Measurements from ENCODE around the gene VAV3.

Gene VAV3

DNA sequence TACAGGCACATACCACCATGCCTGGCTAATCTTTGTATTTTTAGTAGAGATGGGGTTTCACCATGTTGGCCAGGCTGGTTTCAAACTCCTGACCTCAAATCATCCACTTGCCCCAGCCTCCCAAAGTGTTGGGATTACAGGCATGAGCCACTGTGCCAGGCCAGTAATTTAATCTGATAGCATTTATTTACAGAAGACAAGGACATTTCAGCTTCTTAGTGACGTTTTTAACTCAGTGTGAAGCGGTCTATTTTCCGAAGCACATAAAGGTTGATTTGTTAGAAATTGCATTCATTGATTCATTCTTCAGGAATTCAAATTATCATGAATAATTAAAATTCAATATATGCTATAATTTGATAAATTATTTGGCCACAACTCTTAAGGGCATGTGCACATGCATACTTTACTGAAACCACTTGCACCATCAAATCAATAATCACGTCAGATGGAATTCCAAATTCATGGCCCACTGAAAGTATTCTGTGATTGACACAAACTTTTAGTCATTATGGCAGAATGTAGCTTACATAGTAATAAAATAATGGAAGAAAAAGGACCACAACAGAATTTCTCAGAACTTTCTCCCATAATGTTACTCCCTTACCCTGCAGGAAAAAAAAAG, 339.5 kb downstream of the VAV3 start:
- DNase-seq, result peak in 1 of 2 experiments; percentile 77

DNA sequence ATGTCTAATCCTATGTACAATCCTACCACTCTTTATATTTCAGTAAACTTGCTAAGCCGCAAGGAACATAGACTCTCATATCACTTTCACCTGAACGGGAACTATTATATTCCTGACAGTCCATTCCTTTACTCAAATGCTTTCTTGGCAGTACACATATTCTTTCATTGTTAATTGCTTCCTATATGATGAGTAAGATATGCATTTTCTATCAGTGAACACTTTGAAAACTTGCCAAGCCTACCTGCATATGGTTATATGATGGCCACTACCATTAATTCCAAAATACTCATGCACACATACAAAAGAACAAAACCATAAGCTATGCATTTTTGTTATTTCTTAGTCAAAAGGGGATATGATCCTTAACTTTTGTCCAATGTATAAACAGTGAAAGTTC, 341.5 kb downstream of the VAV3 start:
- DNase-seq, result no peak

DNA sequence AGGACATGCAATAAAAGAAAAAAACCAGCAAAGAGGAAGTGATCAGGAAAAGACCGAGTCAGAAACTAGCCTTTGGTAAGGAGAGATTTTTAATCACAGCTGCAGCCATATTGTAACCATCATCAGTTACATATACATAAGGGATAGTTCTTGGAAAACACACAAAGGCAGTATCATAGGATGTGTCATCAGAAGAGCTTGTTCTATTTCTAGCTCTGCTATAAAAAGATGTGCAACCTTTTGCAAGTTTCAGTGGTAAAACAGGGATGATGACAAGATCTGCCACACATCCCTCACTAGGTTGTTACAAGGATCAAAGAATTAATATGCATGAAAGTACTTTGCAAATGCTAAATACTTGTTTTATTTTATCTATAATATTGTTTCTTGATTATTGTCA, 342.0 kb downstream of the VAV3 start:
- no peak for DNase-seq

DNA sequence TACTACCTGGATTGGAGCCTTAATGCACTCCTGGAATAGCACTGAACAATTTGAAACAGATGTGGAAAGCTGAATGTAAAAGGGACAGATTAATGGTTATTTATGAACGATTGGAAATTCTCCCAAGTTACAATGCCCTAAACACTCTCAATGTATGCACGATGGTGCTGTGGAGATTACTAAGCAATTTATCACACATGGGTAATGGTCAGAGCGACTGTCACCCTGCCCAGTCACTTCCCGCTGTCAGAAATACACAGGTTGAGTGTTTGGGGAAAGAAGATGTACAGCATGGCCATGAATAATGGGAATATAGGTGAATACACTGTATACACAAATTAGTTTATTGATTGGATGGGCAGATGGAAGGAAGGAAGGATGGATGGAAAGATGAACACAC, 342.4 kb downstream of the VAV3 start:
- no peak for DNase-seq

DNA sequence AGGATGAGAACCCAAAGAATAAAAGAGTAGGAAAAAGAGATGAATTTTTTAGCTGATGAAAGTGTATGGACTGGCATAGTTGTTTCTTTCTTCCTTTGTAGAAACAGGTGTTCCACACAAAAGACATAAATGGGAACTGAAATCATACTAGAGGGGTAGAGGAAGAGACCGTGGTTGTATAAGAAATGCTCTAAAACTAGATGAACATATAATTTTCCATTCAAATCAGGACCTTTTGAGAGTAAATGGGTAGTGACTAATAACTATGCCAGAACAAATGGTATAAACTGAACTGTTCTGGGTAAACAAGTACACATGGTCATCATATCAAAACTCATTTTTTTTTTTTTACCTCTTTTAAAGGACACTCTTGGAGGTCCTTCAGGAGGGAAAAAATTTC, 344.2 kb downstream of the VAV3 start:
- DNase-seq, result no peak

DNA sequence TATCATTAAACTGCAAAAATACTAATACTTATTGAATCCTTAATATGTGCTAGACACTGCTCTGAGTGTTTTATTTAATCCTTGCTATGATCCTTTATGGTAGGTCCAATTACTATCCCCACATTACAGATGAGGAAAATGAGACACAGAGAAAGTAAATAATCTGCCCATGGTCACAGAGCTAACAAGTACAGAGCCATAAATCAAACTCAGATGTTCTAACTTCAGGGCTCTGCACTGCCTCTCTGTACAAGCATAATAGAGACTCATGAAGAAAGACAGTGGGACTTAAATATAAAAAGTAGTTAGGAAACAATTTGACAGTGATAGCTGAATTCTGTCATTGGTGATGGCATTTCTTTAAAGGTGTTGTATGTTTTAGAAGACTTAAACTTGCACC, 346.4 kb downstream of the VAV3 start:
- DNase-seq, result no peak

DNA sequence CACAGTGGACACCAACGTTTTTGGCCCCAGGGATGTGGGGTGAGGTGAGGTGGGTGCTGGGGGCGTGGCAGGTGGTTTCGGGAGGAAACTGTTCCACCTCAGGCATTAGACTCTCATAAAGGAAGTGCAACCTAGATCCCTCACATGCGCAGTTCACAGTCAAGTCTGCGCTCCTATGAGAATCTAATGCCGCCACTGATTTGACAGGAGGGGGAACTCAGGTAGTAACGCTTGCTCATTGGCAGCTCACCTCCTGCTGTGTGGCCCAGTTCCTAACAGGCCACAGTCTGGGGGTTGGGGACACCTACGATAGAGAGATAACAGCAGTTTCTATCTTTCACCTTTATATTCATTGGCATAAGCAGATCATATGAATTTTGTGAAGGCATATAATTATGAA, 347.1 kb downstream of the VAV3 start:
- no peak for DNase-seq

DNA sequence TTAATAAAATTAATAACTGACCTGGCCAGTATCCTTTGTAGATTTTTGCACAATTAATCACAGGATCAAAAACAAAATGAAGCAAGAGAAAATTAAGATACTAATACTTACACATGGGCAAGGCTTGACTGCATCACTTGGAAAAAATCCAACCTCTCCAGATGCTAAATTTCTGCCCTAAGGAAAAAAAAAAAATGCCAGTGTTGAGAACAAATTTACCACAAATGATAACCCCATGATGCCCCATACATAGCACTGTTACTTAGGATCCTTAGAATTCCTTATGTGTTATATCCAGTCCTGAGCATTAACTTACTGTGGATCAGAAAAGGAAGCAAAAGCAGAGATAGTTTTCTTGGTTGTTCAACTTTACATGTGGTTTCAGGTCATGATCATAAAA, 347.5 kb downstream of the VAV3 start:
- DNase-seq, result peak; percentile 44 to 84

DNA sequence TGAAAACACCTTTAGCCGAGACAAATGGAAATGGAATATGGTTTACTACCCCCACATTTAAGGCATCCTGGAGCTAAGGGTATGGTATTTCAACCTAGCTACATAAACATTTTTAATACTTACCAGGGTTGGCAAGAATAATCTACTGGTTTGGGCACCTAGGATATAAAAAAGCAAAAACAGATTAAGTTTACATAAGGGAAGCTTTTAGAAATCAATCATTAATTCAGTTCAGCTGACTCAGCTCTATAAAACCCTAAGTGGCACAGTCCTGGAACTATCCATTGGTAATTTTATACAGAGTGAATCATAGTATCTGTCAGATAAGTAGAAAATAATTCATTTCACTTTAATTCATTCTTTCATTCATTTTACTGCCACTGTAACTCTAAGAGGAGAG, 355.2 kb downstream of the VAV3 start:
- no peak for DNase-seq

DNA sequence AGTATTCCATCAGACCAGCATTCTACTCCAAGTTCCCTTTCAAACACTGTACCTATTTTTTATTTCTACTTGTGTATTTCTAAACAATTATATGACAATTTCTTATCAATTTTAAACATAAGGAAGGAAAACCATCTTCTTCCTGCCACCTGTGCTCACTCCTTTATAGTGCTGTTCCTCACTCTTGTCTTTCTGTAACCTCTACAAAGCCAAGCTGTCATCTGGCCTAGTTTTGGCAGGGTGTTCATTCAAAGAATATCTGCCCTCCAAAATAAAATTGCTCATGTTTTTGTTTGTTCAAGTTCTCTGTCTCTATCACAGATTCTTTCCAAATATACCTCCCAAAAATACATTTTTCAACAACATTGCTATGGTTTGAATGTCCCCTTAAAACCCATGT, 360.2 kb downstream of the VAV3 start:
- DNase-seq, result peak in 1 of 2 experiments; percentile 21

DNA sequence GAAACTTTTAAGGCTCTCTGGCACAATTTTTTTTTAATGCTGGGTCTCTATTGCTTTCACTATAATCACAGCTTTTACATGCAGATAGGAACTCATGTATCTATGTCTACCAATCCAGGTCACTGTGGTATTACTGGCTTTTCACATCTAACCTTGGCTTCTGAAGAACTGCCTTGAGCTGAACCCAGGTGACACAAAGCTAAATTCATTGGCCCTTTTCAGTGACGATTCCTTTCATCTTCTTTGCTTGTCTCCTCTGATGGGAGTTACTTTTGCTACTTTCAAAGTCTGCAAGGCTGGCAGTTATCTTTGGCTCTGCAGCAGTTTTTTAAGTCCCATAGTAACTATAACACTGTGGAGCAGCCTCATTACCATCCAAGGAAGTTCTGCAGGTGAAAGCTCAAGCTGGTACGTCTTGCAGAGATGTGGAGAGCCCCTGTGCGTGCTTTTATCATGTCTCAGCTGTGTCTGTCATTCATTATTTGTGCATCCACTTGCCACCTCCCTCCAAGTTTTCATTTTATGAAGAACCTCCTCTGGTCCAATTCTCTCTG, 364.3 kb downstream of the VAV3 start:
- DNase-seq, result no peak

DNA sequence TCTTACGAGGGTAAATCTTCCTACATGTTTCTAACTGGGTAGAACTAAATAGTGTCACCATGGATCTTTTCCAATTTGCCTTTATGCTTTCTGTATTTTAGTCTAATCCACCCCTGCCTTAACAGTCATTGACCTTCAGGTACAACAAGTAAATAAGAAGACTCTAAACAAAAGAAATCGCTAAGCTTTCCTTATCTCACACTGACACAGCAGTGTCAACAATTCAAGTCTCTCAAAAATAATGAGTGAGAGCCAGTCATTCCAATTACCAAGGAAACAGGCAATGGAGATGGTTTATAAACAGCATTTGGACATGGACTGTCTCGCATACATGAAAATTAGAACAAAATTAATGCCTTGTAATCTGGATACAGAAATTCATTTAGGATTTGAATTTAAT, 365.8 kb downstream of the VAV3 start:
- no peak for DNase-seq

DNA sequence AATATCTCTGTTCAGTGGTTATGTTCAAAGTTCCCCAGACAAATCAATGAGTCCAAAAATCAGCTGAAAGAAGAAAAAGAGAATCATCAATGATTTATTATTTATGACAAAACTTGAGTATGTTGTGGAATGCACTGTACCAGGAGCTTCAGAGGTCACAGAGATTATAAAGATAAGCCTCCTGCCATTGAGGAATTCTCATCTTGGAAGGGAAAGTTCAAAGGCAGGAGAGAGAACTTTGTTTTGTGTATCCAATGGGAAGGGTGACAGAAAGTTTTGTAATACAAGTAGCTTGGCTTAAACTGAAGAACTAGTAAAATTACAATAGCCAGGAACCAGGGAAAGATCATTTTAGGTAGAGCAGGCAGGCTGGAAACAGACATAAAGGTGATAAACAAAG, 367.7 kb downstream of the VAV3 start:
- DNase-seq, result no peak

DNA sequence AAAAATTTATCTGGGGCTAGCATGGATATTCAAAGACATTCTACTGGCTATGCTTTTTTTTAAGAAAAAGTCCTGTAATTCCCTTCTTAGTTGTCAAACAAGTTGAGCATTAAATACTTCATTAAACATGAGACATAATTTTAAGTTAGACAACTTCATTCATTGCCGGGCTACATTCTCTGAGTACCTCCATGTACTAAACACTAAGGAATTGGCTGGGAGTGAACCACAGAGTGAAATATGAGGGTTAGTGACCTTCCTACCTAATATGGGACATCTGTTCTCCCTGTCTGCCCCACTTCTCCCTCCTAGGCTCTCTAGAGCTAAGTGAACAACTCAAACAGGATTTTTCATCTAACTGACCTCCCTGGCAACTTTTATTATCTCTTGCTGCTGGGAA, 370.4 kb downstream of the VAV3 start:
- DNase-seq, result no peak

DNA sequence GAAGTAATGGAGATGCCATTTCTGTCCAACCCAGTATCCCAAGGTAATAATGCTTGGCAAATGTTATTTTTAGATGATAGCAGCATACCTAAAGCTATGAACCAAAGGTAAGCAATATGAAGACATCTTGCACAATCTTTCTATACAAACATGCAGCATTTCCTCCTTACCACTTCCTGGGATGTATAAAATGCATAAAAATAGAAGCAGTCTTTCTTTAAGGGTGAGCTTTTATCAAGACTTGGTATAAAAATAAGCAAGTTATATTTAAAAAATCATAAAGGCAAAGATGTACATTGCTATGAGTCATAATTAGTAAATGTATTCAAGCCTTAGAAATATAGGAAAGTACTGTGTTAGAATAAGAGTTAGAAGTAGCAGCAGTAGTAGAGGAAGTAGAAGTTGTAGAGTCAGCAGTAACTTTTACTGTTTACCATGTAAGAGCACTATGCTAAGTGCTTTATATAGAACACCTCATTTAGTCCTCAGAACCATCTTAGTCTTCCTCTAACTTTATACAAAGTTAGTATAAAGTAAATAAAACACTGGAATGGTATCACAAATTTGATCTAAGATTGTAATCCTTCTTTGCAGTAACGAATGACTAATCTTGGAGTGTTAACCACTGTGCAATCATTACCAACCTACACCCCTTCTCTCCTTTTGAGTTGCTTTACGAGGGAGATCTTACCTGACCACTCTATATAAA, 371.3 kb downstream of the VAV3 start:
- no peak for DNase-seq

DNA sequence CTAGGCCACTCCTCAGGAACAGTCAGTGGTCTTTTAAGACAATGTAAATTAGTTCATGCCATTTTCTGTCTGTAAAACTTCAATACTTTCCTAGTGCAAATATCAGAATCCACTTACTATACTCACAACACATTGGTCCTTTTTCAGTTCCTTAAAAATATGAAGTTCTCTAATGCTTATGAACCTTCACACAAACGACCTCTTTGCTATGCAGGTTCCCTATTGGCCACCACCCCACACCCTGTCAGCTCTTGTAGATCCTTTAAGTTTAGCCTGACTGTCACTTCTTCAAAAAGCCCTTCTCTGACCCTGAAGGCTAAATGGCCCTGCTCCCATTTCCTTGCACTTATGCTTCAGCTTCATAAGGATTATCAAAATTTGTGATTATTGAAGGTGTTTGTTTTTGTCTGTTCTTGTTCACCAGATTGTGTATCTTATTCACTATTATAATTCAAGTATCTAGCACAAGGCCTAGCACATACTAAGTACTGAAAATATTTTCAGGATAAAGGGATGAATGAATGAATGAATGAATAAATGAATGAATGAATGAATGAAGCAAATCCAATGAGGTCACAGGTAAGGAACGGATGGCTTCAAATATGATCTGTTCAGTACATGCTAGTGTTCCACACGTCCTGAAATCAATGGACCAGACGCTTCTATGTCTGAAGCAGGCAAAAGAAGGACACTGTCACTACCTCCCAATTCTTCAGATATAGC, 373.9 kb downstream of the VAV3 start:
- DNase-seq, result no peak

DNA sequence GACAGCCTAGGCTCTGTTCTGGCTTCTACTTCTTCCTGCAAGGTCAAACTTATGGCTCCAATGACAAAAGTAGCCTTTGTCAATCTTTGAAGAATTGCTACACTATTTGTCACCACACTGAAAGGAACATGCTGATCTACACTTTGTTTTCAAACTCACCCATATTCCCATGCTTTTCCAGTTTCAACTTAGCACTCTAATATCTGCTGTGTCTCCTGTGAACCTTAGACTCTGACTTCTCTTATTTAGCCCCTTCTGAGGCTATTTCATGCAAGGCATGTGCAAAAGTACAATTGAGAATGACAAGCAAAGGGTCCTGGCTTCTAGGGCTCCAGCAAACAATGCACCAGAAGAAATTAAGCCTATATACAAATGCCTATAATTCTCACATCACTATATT, 374.9 kb downstream of the VAV3 start:
- DNase-seq, result no peak

DNA sequence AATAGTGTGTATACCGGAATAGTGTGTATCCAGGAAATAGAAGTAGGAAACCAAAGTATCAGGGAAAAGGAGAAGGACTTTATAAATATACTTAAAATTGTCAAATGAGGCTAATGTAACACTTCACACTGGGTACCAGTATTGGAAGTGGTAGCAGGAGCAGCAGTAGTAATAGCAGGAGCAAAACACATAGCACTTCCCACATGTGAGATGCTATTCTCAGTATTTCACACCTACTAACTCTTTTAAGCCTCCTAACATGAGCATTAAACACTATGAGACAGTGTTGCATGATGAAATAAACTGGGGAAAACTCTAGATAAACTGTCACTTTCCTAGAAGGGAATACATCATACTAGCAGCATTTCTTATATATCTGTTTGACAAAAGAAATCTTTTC, 376.7 kb downstream of the VAV3 start:
- no peak for DNase-seq

DNA sequence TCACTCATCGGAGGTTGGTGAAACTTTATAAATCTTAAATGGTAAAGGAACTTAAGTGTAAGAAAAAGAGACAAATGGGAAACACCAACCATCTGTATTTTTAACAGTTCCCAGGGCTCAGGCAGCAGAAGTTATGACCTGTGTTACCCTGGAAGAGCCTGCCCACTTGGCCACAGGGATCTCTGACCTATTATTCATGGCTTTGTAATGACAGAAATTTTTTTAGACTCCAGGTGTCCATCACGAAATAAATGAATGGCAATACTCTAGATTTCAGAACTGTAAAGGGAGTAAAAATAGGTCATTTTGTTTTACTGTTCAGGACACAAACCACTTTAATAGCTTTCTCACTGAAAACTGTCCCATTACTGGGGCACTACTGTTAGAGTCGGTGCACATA, 389.8 kb downstream of the VAV3 start:
- DNase-seq, result no peak

DNA sequence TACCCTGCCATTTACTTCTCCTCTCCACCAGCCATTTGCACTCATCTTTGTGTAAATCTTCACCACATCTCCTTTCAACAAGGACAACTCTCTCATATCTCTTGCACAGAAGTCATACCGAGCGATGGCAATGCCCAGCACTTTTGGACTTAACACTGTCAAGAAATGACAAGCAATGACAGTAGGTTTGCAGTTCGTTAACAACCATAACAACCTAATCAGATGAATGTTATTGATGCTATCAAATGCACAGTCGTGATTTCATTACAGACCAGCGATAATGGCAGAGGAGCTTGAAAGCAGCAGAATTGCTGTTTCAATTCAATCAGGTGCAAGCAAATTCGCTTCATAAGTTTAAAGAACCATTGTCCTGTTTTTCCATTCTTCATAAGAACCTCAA, 390.9 kb downstream of the VAV3 start:
- no peak for DNase-seq

DNA sequence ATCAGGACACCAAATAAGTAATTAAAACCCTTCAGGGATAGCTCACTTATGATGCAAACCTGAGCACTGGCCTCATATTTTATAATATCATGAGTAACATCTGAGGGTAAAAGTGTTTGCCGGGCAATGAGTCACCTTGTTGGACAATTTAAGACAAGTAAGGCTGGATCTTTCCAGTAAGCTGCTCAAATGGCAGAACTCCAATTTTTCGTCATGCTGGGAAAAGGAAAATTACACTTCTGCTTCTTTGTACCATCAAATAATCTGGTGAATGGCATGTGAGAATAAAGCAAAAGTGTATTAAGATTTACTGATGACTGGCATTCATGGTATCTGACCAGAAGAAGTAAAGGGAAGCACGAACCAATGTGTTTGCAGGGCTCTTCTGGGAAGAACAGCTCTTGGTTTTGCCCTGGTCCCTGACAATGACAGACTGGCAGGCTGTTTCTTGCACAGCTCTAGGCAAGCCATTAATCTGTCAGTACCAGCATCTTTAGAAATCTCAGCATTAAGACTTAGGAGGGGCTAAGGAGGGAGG, 392.2 kb downstream of the VAV3 start:
- peak; percentile 95 to 97 for DNase-seq

DNA sequence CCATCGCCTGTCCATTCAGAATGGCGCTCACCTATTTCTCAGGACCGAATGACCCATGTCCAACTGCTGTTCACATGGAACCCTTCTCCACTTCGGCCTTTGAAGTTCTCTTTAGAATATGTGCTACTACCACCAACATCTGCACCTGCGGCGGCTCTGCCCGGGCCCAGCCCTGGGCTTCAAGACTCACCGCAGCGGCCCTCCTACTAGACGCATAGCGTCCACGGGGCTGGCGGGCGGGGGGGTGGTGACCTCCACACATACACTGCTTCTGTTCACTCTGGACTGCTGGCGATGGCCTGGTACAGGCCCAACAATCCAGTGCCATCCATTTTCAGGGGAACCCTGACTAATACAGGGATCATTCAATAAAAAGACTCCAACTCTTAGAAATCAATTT, 394.2 kb downstream of the VAV3 start:
- no peak for DNase-seq

DNA sequence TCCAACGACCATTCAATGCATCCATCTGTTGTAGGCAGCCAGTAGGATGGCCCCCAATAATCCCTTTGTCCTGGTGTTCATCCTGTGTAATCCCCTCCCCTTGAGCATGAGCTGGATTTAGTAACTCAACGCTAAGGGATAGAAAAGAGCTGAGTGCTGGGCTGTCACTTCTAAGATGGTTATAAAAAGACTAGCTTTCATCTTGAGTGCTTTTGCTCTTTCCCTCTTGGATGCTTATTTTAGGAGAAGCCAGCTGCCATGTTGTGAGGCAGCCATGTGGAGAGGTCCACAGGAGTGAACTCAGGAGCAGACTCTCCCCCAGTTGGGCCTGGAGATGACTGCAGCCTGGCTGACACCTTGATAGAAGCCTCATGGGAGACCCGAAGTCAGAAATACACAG, 401.5 kb downstream of the VAV3 start:
- no peak for DNase-seq

DNA sequence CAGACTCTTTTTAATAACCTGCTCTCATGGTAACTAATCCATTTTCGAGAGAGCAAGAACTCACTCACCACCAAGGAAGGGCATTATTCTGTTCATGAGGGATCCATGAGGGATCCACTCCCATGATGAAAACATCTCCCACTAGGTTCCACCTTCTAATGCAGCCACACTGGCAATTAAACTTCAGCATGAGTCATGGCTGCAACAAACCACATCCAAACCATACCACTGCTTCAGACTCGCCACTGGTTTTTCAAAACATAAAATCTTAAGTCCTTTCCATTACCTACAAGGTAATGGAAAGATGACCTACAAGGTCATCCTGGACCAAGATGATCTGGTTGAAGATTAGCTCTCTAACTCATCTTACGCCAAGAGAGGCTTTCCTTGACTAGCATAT, 405.1 kb downstream of the VAV3 start:
- DNase-seq, result no peak
